ENCODE data around the gene TSPAN6. TPM values are rescaled to one million over a fixed set of nuclear protein-coding genes. Genes with fewer than 3 reads are reported as not detected.

The TSPAN6 gene
- total RNA-seq, 2 experiments from 2014 or later: not detected

DNA sequence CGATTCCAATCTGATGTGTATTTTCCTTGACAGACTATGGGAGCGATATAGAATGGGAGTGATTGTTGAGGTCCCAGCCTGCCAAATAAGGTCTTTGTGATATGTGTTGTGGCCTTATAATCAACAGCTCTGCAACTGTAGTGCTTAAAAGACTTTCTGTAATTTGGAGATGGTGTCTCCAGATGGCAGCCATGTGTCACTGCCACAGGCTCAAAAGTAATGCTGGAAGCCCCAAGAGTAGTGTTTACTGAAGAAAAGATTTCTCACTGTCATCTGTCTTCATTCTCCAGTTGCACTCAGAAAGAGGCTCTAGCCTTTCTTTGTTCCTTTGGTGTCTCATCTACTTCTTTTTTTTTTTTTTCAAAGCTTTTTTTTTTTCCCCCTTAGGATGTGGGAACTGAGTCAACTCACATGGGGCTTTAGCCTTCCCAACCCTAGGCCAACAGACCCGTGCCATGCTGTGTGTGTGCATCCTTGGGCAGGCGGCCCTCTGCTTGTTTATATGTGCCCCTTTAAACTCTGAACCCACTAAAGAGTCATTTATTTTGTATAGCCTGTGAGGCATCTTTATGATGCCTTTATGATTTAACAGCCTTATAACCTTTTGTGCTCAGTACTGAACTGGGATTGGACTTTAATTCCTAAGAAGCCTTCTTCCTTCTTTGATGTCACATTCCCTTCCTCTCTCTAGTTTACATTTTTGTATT, 23.0 kb upstream of the TSPAN6 start:
- Mint-ChIP-seq H3K4me3 (no peak overlapping the region), H3K4me1 (no peaks in the 10 kb centered on the region), H3K9me3 (no peaks in the 10 kb centered on the region), H3K36me3 (ENCODE audit: low read depth) (no peaks in the 10 kb centered on the region), H3K27ac (no peak overlapping the region), H3K27me3 (no peaks in the 10 kb centered on the region)
- ChIA-PET CTCF (no interaction called here), POLR2A (no interaction called here)
- no peak for DNase-seq

DNA sequence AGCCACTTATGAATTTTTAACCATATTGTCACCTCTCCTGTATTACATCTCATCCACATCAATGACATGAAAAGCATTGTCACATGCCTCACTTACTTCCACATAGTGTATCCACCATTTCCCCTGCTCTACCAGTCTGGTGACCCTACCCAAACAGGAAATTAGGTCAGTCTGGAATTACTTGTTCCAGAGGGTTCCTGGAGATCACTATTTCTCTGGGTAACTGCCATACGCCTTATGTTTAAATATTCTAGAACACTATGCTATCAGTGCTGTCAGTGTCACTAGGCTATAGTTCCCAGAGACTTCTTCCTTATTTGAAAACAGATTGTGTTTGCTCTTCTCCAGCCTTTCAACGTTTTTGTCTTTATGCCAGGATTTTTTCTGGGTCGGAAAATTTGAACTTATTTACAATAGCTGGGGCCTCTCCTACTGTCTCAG, 22.4 kb upstream of the TSPAN6 start:
- POLR2A ChIA-PET: no interaction called here
- Mint-ChIP-seq H3K27me3 (no peaks in the 10 kb centered on the region), H3K36me3 (ENCODE audit: low read depth) (no peaks in the 10 kb centered on the region), H3K27ac (no peak overlapping the region), H3K4me1 (no peaks in the 10 kb centered on the region), H3K9me3 (no peaks in the 10 kb centered on the region), H3K4me3 (no peak overlapping the region)
- CTCF ChIA-PET: no interaction called here
- no peak for DNase-seq

DNA sequence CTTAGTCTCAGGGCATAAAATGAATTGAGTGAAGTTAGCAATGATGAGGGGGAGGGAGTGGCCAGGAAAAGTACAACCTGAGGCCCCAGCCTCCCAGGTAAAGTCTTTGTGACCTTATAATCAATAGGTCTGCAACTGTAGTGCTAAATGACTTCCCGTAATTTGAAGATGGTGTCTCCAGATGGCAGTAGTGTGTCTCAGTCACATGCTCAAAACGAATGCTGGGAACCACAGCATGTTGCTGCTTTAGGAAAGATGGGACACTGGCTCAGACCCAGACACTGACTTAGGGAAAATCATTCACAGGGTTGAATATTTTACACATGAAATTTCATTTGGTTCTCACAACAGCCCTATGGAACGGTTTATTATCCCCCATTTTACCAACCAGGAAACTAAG, 17.7 kb upstream of the TSPAN6 start:
- no peaks in the 10 kb centered on the region for H3K27me3 Mint-ChIP-seq
- H3K36me3 Mint-ChIP-seq (ENCODE audit: low read depth): no peaks in the 10 kb centered on the region
- no peaks in the 10 kb centered on the region for H3K4me1 Mint-ChIP-seq
- no peak overlapping the region for H3K27ac Mint-ChIP-seq
- ChIA-PET CTCF (no interaction called here), POLR2A (no interaction called here)
- H3K9me3 Mint-ChIP-seq: no peaks in the 10 kb centered on the region
- no peak overlapping the region for H3K4me3 Mint-ChIP-seq
- no peak for DNase-seq

DNA sequence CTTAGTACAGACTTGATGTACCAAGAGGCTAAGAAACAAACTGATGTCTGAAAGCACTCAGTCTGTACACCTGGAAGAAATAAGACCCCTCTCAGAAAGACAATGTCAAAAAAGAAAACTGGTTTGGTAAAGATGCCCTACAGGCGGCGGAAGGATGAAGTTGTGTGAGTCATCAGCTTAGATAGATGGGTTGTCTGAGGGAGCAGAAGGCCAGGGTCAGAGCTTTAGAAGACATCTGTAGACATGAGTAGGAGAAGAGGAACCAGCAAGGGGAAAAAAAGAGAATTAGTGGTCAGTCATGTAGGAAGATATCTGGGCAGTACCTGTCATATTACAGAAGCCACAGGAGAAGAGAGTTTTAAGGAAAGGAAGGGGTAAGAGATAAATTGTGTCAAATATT, 15.7 kb upstream of the TSPAN6 start:
- ChIA-PET POLR2A (no interaction called here), CTCF (no interaction called here)
- no peaks in the 10 kb centered on the region for H3K36me3 Mint-ChIP-seq (ENCODE audit: low read depth)
- no peaks in the 10 kb centered on the region for H3K4me1 Mint-ChIP-seq
- no peak overlapping the region for H3K4me3 Mint-ChIP-seq
- DNase-seq: no peak
- H3K27ac Mint-ChIP-seq: no peak overlapping the region
- H3K27me3 Mint-ChIP-seq: peaks cover 1% of the 10 kb centered on the region
- H3K9me3 Mint-ChIP-seq: no peaks in the 10 kb centered on the region

DNA sequence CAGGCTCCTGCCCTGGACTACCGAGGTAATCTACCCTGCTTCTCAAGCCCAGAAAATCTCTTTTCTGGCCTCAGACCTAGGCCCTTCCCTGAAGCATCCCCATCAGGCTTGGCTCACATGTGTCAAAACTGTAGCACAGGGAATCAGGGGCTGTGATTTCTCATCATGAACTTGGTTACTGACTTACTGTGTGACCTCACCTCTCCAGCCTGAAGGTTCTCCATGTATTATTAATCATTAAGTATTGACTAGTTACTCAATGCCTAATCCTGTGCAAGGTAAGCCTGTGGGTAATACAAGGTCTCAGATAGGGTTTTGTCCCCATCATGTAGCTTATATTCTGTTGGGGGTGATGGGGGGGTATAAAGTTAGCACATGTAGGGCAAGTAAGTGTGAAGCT, 14.2 kb upstream of the TSPAN6 start:
- Mint-ChIP-seq H3K4me3 (no peak overlapping the region), H3K27ac (no peak overlapping the region), H3K4me1 (no peaks in the 10 kb centered on the region), H3K36me3 (ENCODE audit: low read depth) (no peaks in the 10 kb centered on the region), H3K9me3 (no peaks in the 10 kb centered on the region), H3K27me3 (peaks cover 1% of the 10 kb centered on the region)
- ChIA-PET POLR2A (no interaction called here), CTCF (no interaction called here)
- DNase-seq: no peak

DNA sequence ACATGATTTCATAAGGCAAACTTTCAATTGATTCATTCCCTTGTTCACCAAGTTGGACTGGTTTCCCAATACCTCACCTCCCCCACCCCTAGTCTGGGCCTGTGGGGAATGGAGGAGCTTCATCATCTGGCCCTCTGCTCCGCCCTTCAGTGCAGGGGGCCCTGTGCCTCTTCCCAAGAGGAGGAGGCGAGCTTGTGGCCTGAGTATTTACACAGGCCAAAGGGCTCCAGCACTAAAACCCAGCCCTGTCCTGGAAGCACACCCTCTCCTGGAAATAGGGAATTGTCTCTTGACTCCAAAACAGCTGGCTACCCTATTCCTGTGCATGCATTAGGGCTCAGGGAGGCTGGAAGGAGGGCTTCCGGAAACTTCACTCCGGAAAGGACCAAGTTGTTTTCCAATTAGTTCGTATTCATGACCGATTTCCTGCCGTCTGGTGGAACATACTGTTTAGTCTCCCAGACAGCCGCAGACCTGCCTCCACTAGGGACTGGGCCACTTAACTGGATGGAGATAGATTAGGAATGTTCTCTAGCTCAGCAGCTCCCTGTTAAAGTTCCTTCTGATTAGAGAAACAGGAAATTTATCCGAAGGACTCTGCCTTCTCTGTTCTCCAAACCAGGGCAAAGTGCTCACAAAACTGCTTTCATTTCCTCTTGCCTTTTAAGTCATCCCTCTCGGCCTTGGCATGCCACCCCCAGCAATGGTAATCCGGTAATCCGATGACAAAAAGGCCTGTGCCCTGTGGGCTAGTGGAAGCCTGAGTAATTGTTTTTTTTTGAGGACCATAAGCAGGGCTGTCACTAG, 13.1 kb upstream of the TSPAN6 start:
- ChIA-PET POLR2A (no interaction called here), CTCF (no interaction called here)
- Mint-ChIP-seq H3K27me3 (peaks cover 4% of the 10 kb centered on the region), H3K36me3 (ENCODE audit: low read depth) (no peaks in the 10 kb centered on the region), H3K9me3 (no peaks in the 10 kb centered on the region), H3K4me3 (no peak overlapping the region), H3K4me1 (no peaks in the 10 kb centered on the region), H3K27ac (no peak overlapping the region)
- DNase-seq: no peak

DNA sequence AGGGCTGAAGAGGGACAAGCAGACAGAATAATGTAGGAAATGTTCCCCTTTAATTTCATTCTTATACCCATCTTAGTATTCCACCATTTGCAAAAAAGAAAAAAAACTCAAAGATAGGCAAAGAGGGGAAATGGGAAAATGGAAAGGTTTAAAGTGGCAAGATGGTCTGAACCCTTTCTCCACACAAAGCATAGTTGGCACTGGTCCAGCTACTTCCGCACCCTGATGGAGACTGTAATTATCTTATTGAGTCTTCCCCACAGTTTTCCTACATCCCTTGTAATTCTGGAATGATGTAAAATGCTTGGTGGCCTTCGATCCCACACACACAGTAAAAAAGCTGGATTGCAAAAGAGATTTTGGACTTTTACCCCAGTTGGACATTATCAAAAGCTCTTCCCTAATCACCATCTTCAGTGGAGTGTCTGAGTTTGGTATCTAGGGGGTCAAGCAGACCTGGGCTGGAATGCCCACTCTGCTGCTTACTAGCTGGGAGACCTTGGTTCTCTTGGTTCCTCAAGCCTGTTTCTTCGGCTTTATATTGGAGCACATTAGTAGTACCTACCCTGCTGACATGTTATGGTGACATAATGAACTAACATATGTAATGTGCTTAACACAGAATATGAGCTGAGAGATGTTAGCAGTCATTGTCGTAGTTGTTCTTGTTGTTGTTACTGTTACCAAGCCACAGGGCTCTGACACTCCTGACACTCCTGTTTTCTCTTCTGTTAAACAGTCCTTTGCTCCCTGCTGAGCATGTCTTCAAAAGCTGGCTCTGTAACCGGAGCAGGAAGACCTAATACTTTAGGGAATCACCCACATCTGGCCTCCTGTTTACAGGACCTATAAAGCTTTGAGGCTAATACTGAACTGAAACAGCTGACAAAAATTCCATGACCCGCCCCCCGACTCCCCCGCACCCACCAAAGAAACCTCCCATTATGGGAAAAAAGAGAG, 12.1 kb upstream of the TSPAN6 start:
- no peak overlapping the region for H3K4me3 Mint-ChIP-seq
- ChIA-PET CTCF (interaction anchor here (0.7 kb wide), 1 partner anchor 23 kb away, joined by 3 read pairs; no protein-coding TSS in a partner anchor), POLR2A (no interaction called here)
- no peaks in the 10 kb centered on the region for H3K36me3 Mint-ChIP-seq (ENCODE audit: low read depth)
- no peak overlapping the region for H3K27ac Mint-ChIP-seq
- no peak for DNase-seq
- H3K4me1 Mint-ChIP-seq: no peaks in the 10 kb centered on the region
- H3K27me3 Mint-ChIP-seq: peaks cover 7% of the 10 kb centered on the region
- no peaks in the 10 kb centered on the region for H3K9me3 Mint-ChIP-seq

DNA sequence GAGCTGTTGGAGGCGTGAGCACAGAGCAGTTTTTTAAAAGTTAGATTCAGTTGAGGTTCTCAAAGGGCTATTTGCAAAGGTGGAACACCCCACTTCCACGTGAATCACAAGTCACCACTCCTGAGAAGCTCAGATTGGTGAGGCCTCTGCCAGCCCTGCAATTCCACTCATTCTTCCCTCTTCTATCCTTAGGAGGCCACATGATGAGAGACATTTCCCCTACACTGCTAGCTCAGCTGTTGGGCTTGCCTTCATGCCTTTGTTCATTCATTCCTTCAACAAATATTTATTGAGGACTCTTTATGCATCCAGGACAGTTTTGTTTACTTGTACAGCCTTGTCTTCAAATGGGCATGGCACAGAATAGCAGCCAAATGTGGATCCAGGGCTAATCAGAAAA, 11.1 kb upstream of the TSPAN6 start:
- H3K36me3 Mint-ChIP-seq (ENCODE audit: low read depth): no peaks in the 10 kb centered on the region
- POLR2A ChIA-PET: no interaction called here
- CTCF ChIA-PET: no interaction called here
- H3K27me3 Mint-ChIP-seq: peaks cover 7% of the 10 kb centered on the region
- no peaks in the 10 kb centered on the region for H3K9me3 Mint-ChIP-seq
- no peak overlapping the region for H3K4me3 Mint-ChIP-seq
- DNase-seq: no peak
- no peaks in the 10 kb centered on the region for H3K4me1 Mint-ChIP-seq
- no peak overlapping the region for H3K27ac Mint-ChIP-seq

DNA sequence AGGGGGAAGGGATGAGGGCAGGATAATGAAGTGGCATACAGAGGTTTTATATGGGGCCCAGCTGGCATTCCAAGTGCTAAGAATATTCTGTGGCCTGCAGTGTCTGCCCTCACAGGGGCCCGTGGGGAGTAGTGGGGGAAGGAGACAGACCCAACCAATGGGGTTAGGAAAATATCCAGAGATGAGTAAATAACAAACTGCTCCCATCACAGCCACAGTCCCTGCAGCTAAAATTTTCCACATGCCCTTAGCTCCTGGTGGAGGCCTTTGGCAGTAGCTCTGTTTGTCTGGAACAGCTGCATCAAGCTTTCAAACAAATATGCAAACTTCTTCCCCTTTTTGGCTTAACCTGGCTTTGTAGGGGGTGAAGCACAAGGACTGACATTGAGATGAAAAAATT, 10.5 kb upstream of the TSPAN6 start:
- DNase-seq: no peak
- H3K4me1 Mint-ChIP-seq: no peaks in the 10 kb centered on the region
- H3K36me3 Mint-ChIP-seq (ENCODE audit: low read depth): no peaks in the 10 kb centered on the region
- H3K27me3 Mint-ChIP-seq: peaks cover 7% of the 10 kb centered on the region
- POLR2A ChIA-PET: no interaction called here
- no peak overlapping the region for H3K4me3 Mint-ChIP-seq
- H3K27ac Mint-ChIP-seq: no peak overlapping the region
- no peaks in the 10 kb centered on the region for H3K9me3 Mint-ChIP-seq
- CTCF ChIA-PET: no interaction called here

DNA sequence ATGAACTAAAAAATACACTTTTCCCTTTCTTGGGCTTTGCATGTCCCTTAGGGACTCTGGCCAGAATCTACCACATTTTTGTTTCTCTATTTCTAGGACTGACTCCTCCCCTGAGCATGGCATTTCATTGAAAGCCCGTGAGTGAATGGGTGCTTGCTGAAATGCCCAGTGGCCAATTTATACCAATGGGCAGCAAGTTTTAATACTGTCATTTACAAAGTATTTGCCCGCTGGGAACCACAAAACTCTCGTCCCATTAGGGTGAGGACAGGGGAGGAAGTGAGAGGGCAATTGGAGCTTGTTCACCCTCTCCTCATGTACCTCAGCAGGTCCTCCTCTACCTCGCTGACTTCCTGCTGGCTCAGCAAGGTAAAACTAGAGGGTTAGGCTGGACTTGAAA, 8.5 kb upstream of the TSPAN6 start:
- Mint-ChIP-seq H3K27me3 (peaks cover 11% of the 10 kb centered on the region), H3K27ac (no peak overlapping the region), H3K4me1 (no peaks in the 10 kb centered on the region), H3K36me3 (ENCODE audit: low read depth) (no peaks in the 10 kb centered on the region), H3K4me3 (no peak overlapping the region), H3K9me3 (no peaks in the 10 kb centered on the region)
- no peak for DNase-seq
- ChIA-PET CTCF (no interaction called here), POLR2A (no interaction called here)

DNA sequence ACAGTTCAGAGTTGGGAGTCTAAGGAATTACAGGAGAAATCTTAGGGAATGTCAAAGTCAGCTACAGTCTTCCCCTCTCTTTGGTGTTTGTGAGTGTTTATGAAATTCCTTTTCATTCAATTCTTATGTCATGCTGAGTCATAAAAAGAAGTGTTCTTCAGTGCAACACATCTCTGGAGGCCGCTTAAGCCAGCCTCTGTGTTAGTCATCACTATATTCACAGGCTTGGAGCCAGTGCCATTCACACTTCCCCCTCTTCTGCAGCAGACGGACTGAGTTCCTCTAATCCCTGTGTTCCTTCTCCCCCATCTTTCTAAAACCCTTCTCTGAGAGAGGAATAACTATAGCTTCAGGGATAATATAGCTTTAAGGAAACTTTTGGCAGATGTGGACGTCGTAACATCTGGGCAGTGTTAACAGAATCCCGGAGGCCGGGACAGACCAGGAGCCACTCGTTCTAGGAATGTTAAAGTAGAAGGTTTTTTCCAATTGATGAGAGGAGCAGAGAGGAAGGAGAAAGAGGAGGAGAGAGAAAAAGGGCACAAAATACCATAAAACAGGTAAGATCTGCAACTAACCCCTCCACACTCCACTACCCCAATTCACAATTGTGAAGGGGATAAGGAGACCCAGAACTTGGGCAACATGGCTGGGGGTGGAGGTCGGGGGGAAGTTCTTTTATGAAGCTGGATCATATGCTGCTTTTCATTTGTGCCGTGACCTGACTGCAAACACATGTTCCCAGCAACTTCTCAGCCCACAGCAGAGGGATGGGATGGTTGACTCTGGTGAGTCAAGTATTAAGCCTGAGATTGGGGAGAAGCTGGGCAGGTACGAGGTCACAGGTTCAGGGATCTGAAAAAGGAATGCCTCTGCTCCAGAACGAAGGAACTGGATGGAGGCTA, 7.6 kb upstream of the TSPAN6 start, which contains the start of gene SRPX2:
Gene SRPX2, plus strand, starts transcription at position 244 of the 905 bp plus-strand sequence. CDS start 2,124 bp downstream, outside the sequence.
- Mint-ChIP-seq H3K27me3 (peaks cover 17% of the 10 kb centered on the region), H3K4me3 (no peak within 1 kb of the TSS)
- POLR2A ChIA-PET: no interaction called here

DNA sequence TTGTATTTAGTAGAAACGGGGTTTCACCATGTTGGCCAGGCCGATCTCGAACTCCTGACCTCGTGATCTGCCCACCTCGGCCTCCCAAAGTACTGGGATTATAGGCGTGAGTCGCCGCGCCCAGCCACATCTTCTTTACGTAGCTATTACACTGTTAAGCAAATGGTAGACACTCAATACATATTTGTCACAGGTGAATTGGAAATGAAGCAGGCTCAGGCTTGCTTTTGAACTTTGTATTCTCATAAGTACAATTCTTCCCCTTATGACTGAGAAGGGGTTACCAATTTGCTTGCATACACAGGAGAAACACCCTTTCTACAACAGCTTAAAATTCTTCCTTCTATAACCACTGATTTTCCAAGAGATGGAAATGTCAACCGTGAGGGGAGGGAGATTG, 6.6 kb upstream of the TSPAN6 start:
- Mint-ChIP-seq H3K27me3 (peaks cover 20% of the 10 kb centered on the region), H3K36me3 (ENCODE audit: low read depth) (no peaks in the 10 kb centered on the region), H3K27ac (no peak overlapping the region), H3K4me1 (no peaks in the 10 kb centered on the region), H3K9me3 (no peaks in the 10 kb centered on the region), H3K4me3 (no peak overlapping the region)
- CTCF ChIA-PET: no interaction called here
- DNase-seq: no peak
- POLR2A ChIA-PET: no interaction called here

More for the DNA sequence above, 7.6 kb upstream of the TSPAN6 start, which contains the start of gene SRPX2:
- no peaks in the 10 kb centered on the region for H3K9me3 Mint-ChIP-seq
- DNase-seq: no peak
- CTCF ChIA-PET: no interaction called here
- no peak within 1 kb of the TSS for H3K27ac Mint-ChIP-seq
- no peaks in the 10 kb centered on the region for H3K4me1 Mint-ChIP-seq
- H3K36me3 Mint-ChIP-seq (ENCODE audit: low read depth): no peaks in the 10 kb centered on the region
